Measurements from ENCODE around the gene NEK9.

NEK9 gene

DNA sequence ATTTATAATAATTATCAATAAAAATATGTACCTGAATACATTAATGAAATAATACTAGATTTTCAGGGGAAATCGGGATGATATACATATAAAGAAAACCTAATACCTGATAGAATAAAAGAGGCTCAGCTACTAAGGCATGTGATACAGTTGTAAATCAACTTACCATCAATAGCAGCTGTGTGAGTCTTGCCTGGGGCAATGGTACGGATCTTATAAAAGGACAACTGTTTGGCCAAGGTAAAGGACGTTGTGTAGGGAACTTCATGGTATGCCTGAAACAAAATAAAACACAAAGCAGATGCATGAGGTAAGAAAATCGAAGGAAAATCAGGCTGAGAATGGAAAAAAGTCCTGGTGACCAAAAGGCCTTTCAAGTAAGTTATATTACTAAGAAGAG, 25.4 kb downstream of the NEK9 start:
- no peak overlapping the region for H3K4me3 ChIP-seq (ENCODE audit: low read length)
- TF ChIP-seq ZNF274 (IDR thresholded peaks at IDR 0.05; ENCODE audit: low read depth, low read length): no peak

DNA sequence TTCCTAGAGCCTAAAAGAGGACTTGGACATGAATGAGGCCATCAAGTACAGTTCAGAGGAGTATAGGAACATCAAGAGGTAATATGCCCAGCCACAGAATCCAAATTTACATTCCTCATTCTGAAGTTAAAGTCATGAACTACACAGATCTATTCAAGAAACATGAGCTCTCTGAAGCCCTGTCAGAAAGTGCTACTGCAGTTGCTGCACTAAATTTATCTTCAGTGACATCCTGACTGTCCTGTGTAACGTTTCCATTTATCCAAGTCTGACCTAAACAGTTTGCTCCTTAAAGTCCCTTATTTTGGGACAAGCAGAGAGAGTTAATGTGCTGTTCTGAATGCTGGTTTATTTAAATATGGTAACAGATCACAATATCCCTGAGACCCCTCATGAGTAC, 28.2 kb downstream of the NEK9 start:
- TF ChIP-seq ZNF274 (IDR thresholded peaks at IDR 0.05; ENCODE audit: low read depth, low read length): no peak
- H3K4me3 ChIP-seq (ENCODE audit: low read length): no peak overlapping the region

DNA sequence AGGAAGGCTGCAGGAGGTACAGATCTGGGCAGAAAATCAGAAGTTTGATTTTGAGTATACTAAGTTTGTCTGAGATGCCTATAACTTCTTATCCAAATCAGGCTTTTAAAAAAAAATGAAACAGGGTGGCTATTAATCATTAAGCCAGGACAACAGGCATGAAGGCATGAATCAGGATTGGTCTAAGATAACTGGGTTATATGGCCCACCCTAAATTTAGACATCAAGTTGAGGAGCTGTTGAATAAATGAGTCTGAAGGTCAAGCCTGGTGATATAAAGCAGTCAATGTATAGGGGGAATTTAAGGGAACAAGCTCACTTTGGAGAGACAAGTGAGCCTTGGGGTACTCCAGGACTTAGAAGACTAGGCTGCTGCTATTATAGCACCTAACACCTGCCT, 28.6 kb downstream of the NEK9 start:
- no peak overlapping the region for H3K4me3 ChIP-seq (ENCODE audit: low read length)
- TF ChIP-seq ZNF274 (IDR thresholded peaks at IDR 0.05; ENCODE audit: low read depth, low read length): no peak

DNA sequence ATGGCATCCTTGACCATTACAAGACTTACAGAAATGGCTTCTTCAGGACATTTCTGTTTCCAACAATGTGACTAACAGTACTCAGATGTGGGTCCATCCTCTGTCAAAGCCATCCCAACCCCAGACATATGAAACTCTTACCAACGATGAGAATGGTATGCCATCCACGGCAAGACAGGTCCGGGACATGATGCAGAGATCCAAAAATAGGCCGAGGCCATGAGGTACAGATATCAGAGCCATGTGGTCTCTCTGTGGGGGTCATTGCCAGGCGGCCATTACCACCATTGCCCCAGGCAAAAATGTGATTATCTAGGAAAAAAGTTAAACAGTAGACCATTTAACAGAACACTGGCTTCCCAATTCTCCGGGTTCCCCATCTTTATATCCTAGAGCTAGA, 29.9 kb downstream of the NEK9 start:
- H3K4me3 ChIP-seq (ENCODE audit: low read length): no peak overlapping the region
- no peak for TF ChIP-seq ZNF274 (IDR thresholded peaks at IDR 0.05; ENCODE audit: low read depth, low read length)

DNA sequence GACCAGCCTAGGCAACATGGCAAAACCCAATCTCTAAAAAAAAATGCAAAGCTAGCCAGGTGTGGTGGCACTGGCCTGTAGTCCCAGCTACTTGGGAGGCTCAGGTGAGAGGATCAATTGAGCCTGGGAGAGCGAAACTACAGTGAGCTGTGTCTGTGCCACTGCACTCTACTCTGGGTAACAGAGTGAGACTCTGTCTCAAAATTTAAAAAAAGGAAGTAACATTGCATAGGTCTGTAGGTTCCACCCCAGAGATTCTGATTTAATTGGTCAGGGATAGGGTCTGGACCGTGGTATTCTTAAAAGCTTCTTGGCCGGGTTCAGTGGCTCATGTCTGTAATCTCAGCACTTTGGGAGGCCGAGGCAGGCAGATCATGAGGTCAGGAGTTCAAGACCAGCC, 31.2 kb downstream of the NEK9 start:
- no peak for TF ChIP-seq ZNF274 (IDR thresholded peaks at IDR 0.05; ENCODE audit: low read depth, low read length)

DNA sequence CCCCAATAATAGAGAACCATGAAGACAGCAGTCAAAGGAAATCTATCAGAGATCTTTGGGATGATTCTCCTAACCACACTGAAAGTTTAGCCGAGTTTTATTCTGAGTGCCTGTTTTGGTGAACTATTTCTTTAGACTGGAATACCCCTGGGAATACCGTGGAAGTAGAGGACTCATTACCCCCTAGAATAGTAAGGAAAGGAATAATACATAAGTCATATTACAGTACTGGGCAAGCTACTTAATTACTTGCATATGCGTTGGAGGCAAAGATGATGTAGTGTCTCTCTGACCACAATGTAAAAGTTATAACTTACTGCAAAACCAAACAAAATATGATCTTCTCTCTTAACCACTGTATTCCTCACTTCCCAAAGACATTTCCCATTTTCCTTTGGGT, 32.0 kb downstream of the NEK9 start:
- H3K4me3 ChIP-seq (ENCODE audit: low read length): no peak overlapping the region
- no peak for TF ChIP-seq ZNF274 (IDR thresholded peaks at IDR 0.05; ENCODE audit: low read depth, low read length)

More for the DNA sequence above, 31.2 kb downstream of the NEK9 start:
- H3K4me3 ChIP-seq (ENCODE audit: low read length): no peak overlapping the region

DNA sequence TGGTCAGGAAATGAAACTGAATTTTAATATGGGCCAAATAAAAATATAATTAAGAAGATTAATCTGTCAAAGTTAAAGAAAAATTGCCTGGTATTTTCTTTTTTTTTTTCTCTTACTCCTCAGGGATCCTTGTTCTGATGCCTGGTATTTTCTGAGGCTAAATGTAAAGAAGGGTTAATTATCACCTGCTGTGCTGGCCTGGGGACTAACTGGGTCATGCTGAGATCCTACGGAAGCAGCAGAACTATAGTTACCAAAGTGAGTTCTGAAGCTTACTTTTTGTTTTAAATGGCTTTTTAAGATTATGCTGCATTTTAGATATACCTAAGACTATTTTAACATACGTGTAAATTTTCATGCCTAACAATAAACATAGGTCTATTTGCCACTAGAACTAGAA, 34.1 kb downstream of the NEK9 start:
- no peak overlapping the region for H3K4me3 ChIP-seq (ENCODE audit: low read length)
- TF ChIP-seq ZNF274 (IDR thresholded peaks at IDR 0.05; ENCODE audit: low read depth, low read length): no peak

DNA sequence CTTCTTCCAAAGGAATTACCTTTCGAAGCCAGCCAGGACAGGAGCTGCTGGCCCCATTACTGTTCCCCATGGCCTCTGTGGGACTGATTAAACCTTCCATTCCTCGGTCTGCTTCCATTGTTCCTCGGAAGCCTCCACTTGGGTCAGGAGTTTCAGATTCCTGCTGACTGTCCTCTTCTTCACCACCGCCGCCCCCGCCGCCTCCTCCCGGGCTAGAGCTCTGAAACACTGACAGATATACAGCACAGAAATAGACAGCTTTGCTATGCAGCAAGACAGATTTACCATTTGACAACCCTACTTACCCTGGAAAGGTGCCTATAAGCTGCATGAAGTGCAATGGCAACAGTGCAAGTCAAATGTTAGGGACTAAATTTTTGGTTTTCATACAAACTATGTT, 35.6 kb downstream of the NEK9 start:
- H3K4me3 ChIP-seq (ENCODE audit: low read length): no peak overlapping the region
- no peak for TF ChIP-seq ZNF274 (IDR thresholded peaks at IDR 0.05; ENCODE audit: low read depth, low read length)

DNA sequence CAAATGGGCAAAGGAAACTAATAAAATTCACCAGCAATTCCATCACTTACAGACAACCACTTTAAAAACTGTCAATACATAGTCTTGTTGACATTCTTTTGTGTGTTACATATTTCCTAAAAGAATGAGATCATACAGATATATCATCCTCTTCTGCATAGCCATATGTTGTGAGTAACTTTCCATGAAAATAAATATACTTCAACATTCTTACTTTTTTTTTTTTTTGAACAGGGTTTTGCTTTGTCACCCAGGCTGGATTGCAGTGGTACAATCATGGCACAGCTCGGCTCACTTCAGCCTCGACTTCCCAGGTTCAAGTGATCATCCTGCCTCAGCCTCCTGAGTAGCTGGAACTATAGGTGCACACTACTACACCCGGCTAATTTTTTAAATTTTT, 36.5 kb downstream of the NEK9 start:
- no peak for TF ChIP-seq ZNF274 (IDR thresholded peaks at IDR 0.05; ENCODE audit: low read depth, low read length)
- no peak overlapping the region for H3K4me3 ChIP-seq (ENCODE audit: low read length)

DNA sequence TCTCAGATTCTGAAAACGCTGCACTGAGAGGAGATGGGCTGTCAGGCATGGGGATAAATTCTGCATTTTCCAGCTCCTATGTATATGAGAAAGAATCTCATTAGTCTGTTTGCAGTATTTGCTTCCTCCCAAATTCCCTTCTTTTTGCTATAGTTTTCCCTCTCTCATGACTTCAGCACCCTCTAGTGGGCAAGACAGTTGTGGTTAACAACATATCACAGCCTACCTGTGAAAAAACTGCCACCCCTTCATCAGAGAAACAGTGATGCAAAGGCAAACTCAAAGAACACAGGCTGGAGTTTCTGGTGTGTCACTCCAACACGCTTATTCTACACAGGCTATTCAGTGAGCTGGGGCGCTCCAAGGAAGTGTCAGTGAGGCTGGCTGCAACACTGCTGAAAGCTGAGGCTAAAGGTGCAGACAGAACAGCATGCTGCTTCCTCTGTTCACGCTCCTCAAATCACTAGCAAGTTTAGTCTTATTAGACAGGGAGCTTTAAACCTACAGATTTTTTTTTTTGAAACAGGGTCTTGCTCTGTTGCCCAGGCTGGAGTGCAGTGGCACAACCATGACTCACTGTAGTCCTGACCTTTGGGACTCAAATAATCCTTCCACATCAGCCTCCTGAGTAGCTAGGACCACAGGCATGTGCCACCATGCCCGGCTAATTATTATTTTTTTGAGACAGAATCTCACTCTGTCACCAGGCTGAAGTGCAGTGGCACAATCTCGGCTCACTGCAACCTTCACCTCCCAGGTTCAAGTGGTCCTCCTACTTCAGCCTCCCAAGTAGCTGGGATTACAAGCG, 38.1 kb downstream of the NEK9 start:
- no peak overlapping the region for H3K4me3 ChIP-seq (ENCODE audit: low read length)
- no peak for TF ChIP-seq ZNF274 (IDR thresholded peaks at IDR 0.05; ENCODE audit: low read depth, low read length)

DNA sequence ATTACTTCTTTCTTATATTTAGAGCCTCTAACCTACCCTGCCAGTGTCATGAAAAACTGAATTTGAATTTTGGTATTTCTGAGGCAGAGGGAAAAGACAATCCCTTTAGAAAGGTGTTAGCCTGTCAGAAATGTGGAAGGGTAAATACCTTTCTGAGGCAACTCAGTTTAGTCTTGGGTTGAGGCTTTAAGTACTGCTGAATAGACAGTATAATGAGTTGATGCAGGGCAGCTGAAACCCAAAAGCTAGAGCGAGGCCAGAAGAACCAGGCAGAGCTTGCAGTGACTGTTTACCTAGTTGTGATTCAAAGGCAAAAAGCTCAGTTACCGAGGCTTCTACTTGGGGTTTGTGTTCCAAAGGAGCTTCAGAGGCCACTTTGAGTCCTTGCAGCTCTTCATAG, 38.7 kb downstream of the NEK9 start:
- no peak for TF ChIP-seq ZNF274 (IDR thresholded peaks at IDR 0.05; ENCODE audit: low read depth, low read length)
- no peak overlapping the region for H3K4me3 ChIP-seq (ENCODE audit: low read length)

DNA sequence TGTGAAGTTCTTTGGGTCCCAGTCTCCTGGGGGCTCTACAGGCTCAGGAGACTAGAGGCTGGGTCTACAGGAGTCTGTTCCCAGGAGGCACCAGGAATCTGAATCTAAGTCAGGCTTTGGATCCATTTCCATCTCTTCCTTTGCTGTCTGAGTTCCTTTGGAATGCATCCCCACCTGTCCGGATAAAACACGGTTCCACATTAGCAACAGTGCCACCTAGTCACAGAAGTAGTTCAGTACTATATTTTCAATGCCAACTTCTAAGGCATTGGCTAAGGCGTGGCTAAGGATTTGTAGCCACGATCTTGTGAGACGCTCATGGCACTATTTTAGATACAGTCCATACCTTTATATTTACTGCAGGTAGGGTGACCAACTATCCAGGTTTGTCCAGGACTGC, 42.3 kb downstream of the NEK9 start:
- no peak overlapping the region for H3K4me3 ChIP-seq (ENCODE audit: low read length)
- no peak for TF ChIP-seq ZNF274 (IDR thresholded peaks at IDR 0.05; ENCODE audit: low read depth, low read length)

DNA sequence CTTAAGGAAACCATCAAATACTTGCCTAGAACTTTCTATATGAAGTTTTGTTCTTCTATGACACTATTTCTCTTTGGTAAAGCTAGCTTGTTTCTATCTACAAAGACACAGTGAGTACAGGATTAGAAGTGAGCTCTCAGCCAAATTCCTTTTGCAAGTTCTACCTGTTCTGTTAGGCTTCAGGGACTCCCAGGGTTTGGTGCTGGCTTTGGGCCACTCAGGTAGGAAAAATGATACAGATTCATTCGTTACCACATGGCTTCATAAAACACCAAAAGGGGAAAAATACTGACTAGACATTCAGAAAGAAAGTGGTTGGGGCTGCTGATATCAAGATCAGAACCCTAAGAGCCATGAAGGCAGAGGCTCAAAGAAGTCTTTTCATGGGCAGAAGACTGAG, 43.6 kb downstream of the NEK9 start:
- TF ChIP-seq ZNF274 (IDR thresholded peaks at IDR 0.05; ENCODE audit: low read depth, low read length): no peak
- H3K4me3 ChIP-seq (ENCODE audit: low read length): no peak overlapping the region

DNA sequence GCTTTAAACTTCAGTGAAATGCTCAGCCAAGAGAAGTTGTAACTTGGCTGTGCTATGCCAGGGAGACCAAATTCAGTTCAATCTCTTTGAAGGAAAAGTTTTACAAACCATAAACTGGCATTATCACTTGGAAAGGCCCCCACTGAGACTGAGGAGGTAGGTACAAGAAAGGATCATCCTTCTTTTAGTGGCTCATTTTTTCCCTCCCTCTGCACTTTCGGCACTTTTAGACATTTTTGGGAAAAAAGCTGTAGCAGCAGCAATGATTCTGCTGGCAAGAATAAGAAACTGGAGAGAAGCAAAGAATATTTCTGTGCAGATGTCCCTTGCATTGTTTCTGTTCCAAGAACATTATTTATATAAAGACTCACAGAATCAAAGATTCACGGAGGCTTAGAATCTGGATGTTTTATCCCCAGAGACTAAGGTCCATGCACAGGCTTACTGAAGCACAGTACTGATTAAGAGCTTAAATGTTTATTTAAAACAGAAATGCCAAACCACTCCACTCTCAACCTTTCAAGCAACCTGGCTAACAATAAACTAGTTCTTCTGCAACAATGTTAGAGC, 45.1 kb downstream of the NEK9 start:
- no peak overlapping the region for H3K4me3 ChIP-seq (ENCODE audit: low read length)
- TF ChIP-seq ZNF274 (IDR thresholded peaks at IDR 0.05; ENCODE audit: low read depth, low read length): no peak

DNA sequence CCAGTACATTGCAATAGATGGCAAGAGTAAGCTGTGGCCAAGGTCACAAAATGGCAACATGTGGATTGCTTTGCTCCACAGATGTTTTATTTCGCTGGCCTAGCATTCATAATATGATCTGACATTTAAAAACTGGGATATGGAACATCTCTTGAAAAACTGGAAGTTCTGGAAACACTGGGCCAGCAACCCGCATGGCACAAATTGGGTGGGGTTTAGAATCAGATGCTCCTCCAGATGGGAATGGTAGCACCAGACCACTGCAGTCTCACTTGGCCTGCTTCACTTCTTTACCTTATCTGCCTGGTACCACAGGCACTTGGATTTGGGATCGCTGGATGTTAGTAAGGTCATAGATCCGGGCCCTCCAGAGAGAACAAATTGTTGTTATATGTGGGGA, 47.3 kb downstream of the NEK9 start:
- no peak overlapping the region for H3K4me3 ChIP-seq (ENCODE audit: low read length)

DNA sequence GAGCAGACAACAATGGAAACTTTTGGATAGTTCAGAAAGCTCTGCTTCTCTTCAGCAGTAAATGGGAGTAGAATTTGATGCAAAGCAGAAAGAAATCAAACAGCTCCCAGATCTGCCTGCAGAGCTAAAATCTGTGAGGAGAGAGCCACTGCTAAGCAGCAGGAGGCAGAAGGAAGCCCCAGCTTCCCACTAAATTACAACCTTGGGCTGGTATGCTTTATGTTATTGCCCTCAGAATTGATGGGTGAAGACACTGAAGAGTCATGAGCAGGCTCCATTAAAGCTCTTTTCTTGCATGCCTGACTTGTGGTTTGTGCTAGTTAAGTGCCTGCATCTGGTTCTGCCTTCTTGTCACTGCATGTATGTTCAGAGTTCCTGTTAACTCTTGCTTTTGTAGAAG, 49.1 kb downstream of the NEK9 start:
- H3K4me3 ChIP-seq (ENCODE audit: low read length): no peak overlapping the region
- TF ChIP-seq ZNF274 (IDR thresholded peaks at IDR 0.05; ENCODE audit: low read depth, low read length): no peak

More for the DNA sequence above, 47.3 kb downstream of the NEK9 start:
- TF ChIP-seq ZNF274 (IDR thresholded peaks at IDR 0.05; ENCODE audit: low read depth, low read length): no peak

All from GM08714 (cell line).